H1 (cell line): ENCODE data around the gene OR1J4. TPM values are rescaled to one million over a fixed set of nuclear protein-coding genes. Genes with fewer than 3 reads are reported as not detected.

ENCODE experiments used
- CHD7 ChIP-seq: fragments of 300-600 bp; sonication (generic); IDR thresholded peaks from 2 replicates; pipeline ENCODE4 v1.7.1; 2012; ENCODE audit warnings: low read length, moderate library complexity, mild to moderate bottlenecking, inconsistent platforms; ENCODE audit not compliant: insufficient replicate concordance
- KDM5A ChIP-seq: fragments of 200-600 bp; IDR thresholded peaks from 2 replicates; pipeline ENCODE4 v1.7.1; 2012; ENCODE audit warnings: mild to moderate bottlenecking, low read length, inconsistent platforms, mixed read lengths
- MAFK ChIP-seq: IDR thresholded peaks from 2 replicates; pipeline ENCODE4 v1.6.1; 2012; ENCODE audit warnings: low read depth, mild to moderate bottlenecking, improper control_type of control experiment, low read length
- RFX5 ChIP-seq: IDR thresholded peaks from 2 replicates; pipeline ENCODE4 v1.6.1; 2011; ENCODE audit warnings: low read depth, low read length, improper control_type of control experiment, borderline replicate concordance
- polyA plus RNA-seq, 7 experiments: library from polyadenylated mRNA; depleted of rRNA in 3 of 7; stranded (reverse) in 5 of 7; unstranded in 2 of 7; fragments of >200 nt in 5 of 7; fragments of 200-250 nt in 2 of 7; gene quantifications; 1 replicate in 5 of 7; 2 replicates in 1 of 7; 4 replicates in 1 of 7; pipeline versions ENCODE4 v1.2.1 to v1.2.3, GENCODE V29; 2011 to 2013; ENCODE audit warnings: missing spikeins in 2 of 7, mixed read lengths in 2 of 7
- total RNA-seq: library from RNA; stranded (reverse); fragmentation: NEBNext Ultra II Directional; extraction: Animal tissue kit (Norgen Biotek cat#: 25700); gene quantifications from 2 replicates; pipeline ENCODE4 v1.2.1, GENCODE V29; 2021

Gene OR1J4
- total and polyA plus RNA-seq, 2 of the 8 experiments (the other 6 are each of a cell fraction or from before 2014, with no cell fraction given): not detected

DNA sequence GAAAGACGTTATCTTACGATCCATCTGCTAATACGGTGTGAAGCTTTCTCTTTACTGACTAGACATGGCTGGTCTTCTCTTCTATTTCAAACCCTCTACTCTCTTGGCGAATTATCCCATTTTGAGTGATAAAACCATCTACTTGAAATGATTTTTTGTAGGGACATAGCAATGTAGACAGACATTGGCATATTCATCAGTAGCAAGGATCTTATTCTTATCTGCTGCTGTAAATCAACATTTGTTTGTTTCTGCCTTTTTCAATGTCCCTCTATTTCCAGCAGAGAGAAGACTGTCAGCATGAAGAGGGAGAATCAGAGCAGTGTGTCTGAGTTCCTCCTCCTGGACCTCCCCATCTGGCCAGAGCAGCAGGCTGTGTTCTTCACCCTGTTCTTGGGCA is at the start of gene OR1J4 (continued):
- TF ChIP-seq CHD7: no peak
- no peak for TF ChIP-seq MAFK
- no peak for TF ChIP-seq KDM5A
- TF ChIP-seq RFX5: no peak
